ENCODE data around the gene METAP1. TPM values are rescaled to one million over a fixed set of nuclear protein-coding genes. Genes with fewer than 3 reads are reported as not detected.

Gene METAP1
- total RNA-seq, 4 donors from 2014 or later, result 16.4 to 32.1 (median 20.0) TPM

DNA sequence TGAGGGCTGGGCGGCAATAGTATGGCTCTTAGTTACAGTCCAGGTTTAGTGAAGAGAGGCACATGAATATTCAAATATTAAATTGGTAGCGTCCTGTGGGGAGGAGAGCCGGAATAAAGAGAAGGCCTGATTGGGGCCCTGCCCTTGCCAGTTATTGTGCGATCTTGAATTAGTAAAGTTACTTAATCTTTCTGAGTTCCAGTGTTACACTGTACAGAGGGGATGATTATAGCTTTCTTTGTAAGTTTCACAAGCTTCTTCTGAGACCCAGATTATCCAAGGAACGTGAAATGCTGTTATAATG, 1.2 kb downstream of the METAP1 start:
- TF ChIP-seq POLR2A (IDR thresholded peaks at IDR 0.05), result no peak
- TF ChIP-seq, protein P1, sequence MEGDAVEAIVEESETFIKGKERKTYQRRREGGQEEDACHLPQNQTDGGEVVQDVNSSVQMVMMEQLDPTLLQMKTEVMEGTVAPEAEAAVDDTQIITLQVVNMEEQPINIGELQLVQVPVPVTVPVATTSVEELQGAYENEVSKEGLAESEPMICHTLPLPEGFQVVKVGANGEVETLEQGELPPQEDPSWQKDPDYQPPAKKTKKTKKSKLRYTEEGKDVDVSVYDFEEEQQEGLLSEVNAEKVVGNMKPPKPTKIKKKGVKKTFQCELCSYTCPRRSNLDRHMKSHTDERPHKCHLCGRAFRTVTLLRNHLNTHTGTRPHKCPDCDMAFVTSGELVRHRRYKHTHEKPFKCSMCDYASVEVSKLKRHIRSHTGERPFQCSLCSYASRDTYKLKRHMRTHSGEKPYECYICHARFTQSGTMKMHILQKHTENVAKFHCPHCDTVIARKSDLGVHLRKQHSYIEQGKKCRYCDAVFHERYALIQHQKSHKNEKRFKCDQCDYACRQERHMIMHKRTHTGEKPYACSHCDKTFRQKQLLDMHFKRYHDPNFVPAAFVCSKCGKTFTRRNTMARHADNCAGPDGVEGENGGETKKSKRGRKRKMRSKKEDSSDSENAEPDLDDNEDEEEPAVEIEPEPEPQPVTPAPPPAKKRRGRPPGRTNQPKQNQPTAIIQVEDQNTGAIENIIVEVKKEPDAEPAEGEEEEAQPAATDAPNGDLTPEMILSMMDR (IDR thresholded peaks at IDR 0.05), result no peak
- TF ChIP-seq EP300 (IDR thresholded peaks at IDR 0.05), result no peak
- Histone ChIP-seq H3K27ac (peak overlapping the region; percentile 29 to 88 (median 78)), H3K9me3 (no peaks in the 10 kb centered on the region), H3K4me3 (peak overlapping the region; percentile 92 to 99 (median 96)), H3K27me3 (no peaks in the 10 kb centered on the region), H3K4me1 (peaks cover 0 to 26% (median 11%) of the 10 kb centered on the region in 4 donors), H3K36me3 (no peaks in the 10 kb centered on the region)
- 49 to 54% methylated on average over 5 of the region's 5 CpGs for WGBS, 2 donors
- no peak for DNase-seq (ENCODE audit: low spot score in 2 of 2)

DNA sequence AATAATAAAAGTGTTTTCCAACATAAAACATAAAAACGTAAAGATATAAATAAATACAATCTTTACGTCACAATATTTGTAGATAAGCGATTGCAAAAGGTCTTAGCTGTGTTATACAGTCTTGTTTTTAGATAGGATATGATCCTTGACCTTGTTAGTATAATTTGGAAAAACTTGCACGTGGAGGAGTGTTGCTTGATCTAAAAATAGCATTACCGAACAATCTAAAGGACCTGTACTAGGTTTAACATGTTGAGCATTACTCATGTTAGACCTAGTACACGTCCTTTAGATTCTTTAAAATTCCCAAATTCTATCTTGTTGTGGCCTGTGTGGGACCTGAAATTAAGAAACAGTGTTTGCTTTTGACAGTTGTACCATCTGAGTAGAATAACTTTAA, 1.6 kb downstream of the METAP1 start:
- H3K9me3 ChIP-seq, result no peaks in the 10 kb centered on the region
- no peak overlapping the region for H3K4me3 ChIP-seq
- peaks cover 0 to 28% (median 11%) of the 10 kb centered on the region in 4 donors for H3K4me1 ChIP-seq
- no peaks in the 10 kb centered on the region for H3K36me3 ChIP-seq
- no peaks in the 10 kb centered on the region for H3K27me3 ChIP-seq
- no peak for DNase-seq (ENCODE audit: low spot score in 2 of 2)
- H3K27ac ChIP-seq, result peak overlapping the region in 1 of 4 donors; percentile 87
- TF ChIP-seq, protein P1 (IDR thresholded peaks at IDR 0.05), result no peak
- TF ChIP-seq POLR2A (IDR thresholded peaks at IDR 0.05) (no peak), EP300 (IDR thresholded peaks at IDR 0.05) (no peak)
- 67 to 75% methylated on average over 6 of the region's 6 CpGs for WGBS, 2 donors

DNA sequence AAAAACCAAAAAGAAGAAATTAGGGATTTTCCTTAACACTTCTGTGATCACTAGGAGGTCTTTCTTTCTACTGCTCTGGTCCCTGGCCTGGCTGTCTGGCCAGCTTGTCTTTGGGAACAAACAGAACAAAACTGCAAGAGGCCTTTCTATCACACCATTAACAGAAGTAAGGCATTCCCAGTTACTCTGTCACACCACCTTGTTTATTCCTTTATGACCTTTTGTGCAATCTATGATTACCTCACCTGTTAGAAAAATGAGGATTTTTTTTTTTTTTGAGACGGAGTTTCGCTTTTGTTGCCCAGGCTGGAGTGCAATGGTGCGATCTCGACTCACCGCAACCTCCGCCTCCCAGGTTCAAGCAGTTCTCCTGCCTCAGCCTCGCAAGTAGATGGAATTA, 3.0 kb downstream of the METAP1 start:
- no peak for DNase-seq (ENCODE audit: low spot score in 2 of 2)
- Histone ChIP-seq H3K9me3 (no peaks in the 10 kb centered on the region), H3K36me3 (no peaks in the 10 kb centered on the region), H3K27ac (no peak overlapping the region), H3K27me3 (no peaks in the 10 kb centered on the region), H3K4me3 (no peak overlapping the region), H3K4me1 (peaks cover 0 to 32% (median 11%) of the 10 kb centered on the region in 4 donors)
- TF ChIP-seq POLR2A (IDR thresholded peaks at IDR 0.05), result no peak
- TF ChIP-seq, protein P1 (IDR thresholded peaks at IDR 0.05), result no peak
- TF ChIP-seq EP300 (IDR thresholded peaks at IDR 0.05), result no peak
- 96 to 99% methylated on average over 7 of the region's 7 CpGs for WGBS, 2 donors

DNA sequence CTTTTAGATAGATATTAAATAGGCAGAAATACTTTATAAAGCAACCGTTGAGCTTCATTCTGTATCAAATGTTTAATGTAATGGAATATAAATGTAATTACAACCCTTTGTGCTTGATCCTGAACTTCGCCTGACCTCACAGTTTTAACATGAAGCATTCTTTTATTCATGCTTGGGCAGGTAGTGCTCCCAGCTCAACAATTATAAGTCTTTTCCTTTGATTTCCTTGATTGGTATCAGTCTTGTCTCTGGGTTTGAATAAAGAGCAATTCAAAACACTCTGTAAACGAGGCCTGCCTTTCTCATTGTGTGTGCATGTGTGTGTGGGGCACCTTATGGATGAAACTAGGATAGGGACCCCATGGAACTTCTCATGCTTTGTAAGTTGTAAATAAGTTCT, 6.8 kb downstream of the METAP1 start:
- H3K9me3 ChIP-seq, result no peaks in the 10 kb centered on the region
- no peak overlapping the region for H3K27ac ChIP-seq
- no peaks in the 10 kb centered on the region for H3K27me3 ChIP-seq
- H3K4me3 ChIP-seq, result no peak overlapping the region
- 55 to 61% methylated on average over 3 of the region's 3 CpGs for WGBS, 2 donors
- H3K36me3 ChIP-seq, result no peaks in the 10 kb centered on the region
- DNase-seq (ENCODE audit: low spot score in 2 of 2), result no peak
- peaks cover 0 to 13% (median 2%) of the 10 kb centered on the region in 4 donors for H3K4me1 ChIP-seq
- TF ChIP-seq POLR2A (IDR thresholded peaks at IDR 0.05) (no peak), EP300 (IDR thresholded peaks at IDR 0.05) (no peak)
- TF ChIP-seq, protein P1 (IDR thresholded peaks at IDR 0.05), result no peak

DNA sequence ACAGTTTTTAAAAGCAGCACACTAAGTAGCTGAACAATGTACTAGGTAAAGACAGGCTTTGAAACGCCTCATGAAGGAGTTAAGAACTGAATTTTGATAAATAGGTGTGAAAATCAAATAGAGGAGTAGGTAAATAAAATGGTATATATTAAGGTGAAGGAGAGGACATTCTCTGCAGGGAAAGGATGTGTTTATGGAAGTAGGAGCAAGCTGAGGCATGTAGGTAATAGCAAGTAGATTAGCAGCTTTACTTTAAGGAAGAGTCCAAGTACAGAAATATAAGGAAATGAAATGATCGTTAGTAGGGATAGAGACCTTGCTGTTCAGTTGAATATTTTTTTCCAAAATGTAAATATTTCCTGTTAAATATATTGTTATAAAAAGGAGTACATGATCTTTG, 12.5 kb downstream of the METAP1 start:
- no peak for DNase-seq (ENCODE audit: low spot score in 2 of 2)
- TF ChIP-seq EP300 (IDR thresholded peaks at IDR 0.05) (no peak), POLR2A (IDR thresholded peaks at IDR 0.05) (no peak)
- TF ChIP-seq, protein P1 (IDR thresholded peaks at IDR 0.05), result no peak
- H3K36me3 ChIP-seq, result peaks cover 0 to 6% (median 0%) of the 10 kb centered on the region in 3 donors
- H3K4me1 ChIP-seq, result no peaks in the 10 kb centered on the region
- no peak overlapping the region for H3K4me3 ChIP-seq
- no peaks in the 10 kb centered on the region for H3K27me3 ChIP-seq
- 87 to 91% methylated on average over 2 of the region's 2 CpGs for WGBS, 2 donors
- H3K27ac ChIP-seq, result no peak overlapping the region
- H3K9me3 ChIP-seq, result peaks cover 0 to 15% (median 0%) of the 10 kb centered on the region in 4 donors
